DOHH2 (cell line): ENCODE data around the gene LILRB1.

Experiments used
- CTCF ChIP-seq: fragments of 200-600 bp; sonication (generic); IDR thresholded peaks from one replicate; pipeline ENCODE4 v1.5.1; 2014; ENCODE audit warnings: antibody characterized with exemption, mild to moderate bottlenecking, low read depth, low read length; ENCODE audit not compliant: poor library complexity, severe bottlenecking
- EZH2phosphoT487 ChIP-seq: fragments of 200-600 bp; sonication (generic); IDR thresholded peaks from 2 replicates; pipeline ENCODE4 v1.6.1; 2017; ENCODE audit warnings: borderline replicate concordance, mild to moderate bottlenecking, antibody characterized with exemption, low read length, moderate library complexity, mixed read lengths

GRCh38 chr19:54665530-54665929 is 35.2 kb downstream of the LILRB1 start:
- TF ChIP-seq CTCF (no peak), EZH2phosphoT487 (no peak)
